Measurements from ENCODE around the gene MYEOV.

GRCh38 chr11:69257134-69257533 is 36.8 kb upstream of the MYEOV start:
- TF ChIP-seq CTCF (IDR thresholded peaks at IDR 0.05 in 2 of 3, conservative IDR thresholded peaks at IDR 0.05 in 1 of 3; ENCODE audit: control insufficient read depth in 2 of 3, extremely low read depth in 1 of 3, insufficient read depth in 1 of 3, low read depth in 3 of 3, low read length in 3 of 3) = no peak
- TF ChIP-seq BCL11A (IDR thresholded peaks at IDR 0.05; ENCODE audit: low read depth, low read length) = no peak
- TF ChIP-seq MLLT1 (IDR thresholded peaks at IDR 0.05) = no peak
- no peak for TF ChIP-seq CEBPB (IDR thresholded peaks at IDR 0.05; ENCODE audit: borderline replicate concordance in 1 of 2, low read depth in 2 of 2, low read length in 2 of 2)
- no peak for TF ChIP-seq EGR1 (IDR thresholded peaks at IDR 0.05; ENCODE audit: borderline replicate concordance in 1 of 2, low read depth in 2 of 2, low read length in 2 of 2)
- TF ChIP-seq RCOR1 (conservative IDR thresholded peaks at IDR 0.05; ENCODE audit: low read depth, low read length) = no peak
- TF ChIP-seq LARP7 (IDR thresholded peaks at IDR 0.05) = no peak
- no peak for TF ChIP-seq PAX8 (IDR thresholded peaks at IDR 0.05)
